NT2/D1 (cell line): ENCODE data around the gene HELLS.

ENCODE experiments used
- SUZ12 ChIP-seq: IDR thresholded peaks from 2 replicates; pipeline ENCODE4 v1.6.1; 2011; ENCODE audit not compliant: insufficient read length, insufficient read depth; ENCODE audit errors: extremely low read depth
- YY1 ChIP-seq: IDR thresholded peaks from 2 replicates; pipeline ENCODE4 v1.6.1; 2011; ENCODE audit not compliant: insufficient read length, insufficient read depth
- ZNF274 ChIP-seq: IDR thresholded peaks from 2 replicates; pipeline ENCODE4 v1.6.1; 2011; ENCODE audit warnings: mild to moderate bottlenecking, low read depth, low read length

- TF ChIP-seq YY1 (no peak), ZNF274 (no peak), SUZ12 (no peak)
These were observed 12.6 kb upstream of the HELLS start for GRCh38 chr10:94533027-94533426.
